Stimulated activated CD8-positive, alpha-beta memory T cell treated with anti-CD3 and anti-CD28 coated beads, Interleukin-15, amount 100 ng/mL, for 1 hour (primary cell): ENCODE data around the gene PXDN.

Source experiments
- DNase-seq: peaks from one replicate; pipeline ENCODE4 v3.0.0-alpha.2; 2020; ENCODE audit warnings: low read depth

PXDN gene

DNA sequence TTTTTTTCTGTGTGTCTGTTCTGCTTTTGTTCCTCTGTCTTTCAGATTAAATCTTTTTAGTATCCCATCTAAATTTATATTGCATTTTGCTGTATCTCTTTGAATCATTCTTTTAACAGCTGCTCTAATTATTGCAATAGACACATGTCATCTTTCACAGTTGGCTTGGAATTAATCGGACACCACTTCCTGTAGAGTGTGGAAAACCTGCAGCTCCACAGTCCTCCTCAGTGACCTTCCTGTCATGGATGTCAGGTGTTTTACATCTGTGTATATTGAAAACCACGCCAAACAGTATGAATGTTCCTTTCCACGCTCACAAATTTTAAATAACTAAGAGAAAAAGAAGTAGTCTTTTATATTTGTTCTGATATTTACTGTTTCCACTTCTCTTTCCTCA lies 135.3 kb downstream of the PXDN start:
- DNase-seq, result no peak

- no peak for DNase-seq
These were observed 136.2 kb downstream of the PXDN start for GRCh38 chr2:1607971-1608688.

- no peak for DNase-seq
These were observed 136.9 kb downstream of the PXDN start for GRCh38 chr2:1607236-1607920.

GRCh38 chr2:1606421-1607235 lies 137.7 kb downstream of the PXDN start:
- DNase-seq, result no peak

DNA sequence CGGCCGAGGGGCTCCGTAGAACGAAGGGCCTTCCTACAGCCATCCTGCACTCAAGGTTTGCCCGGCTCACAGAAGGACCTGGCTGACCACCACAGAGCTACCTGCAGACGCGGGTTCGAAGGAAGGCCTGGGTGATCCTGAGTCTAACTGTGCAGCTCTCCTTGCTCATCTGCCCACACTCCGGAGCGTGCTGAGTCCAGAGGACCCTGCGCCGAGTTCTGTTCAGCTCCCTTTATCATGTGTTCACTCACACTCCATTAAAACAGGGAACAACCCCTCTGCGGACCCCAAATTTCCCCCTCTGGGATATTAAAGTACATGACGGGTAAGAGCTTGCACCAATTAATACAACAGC lies 138.3 kb downstream of the PXDN start:
- DNase-seq, result no peak

GRCh38 chr2:1605102-1606045 lies 138.9 kb downstream of the PXDN start:
- no peak for DNase-seq

DNA sequence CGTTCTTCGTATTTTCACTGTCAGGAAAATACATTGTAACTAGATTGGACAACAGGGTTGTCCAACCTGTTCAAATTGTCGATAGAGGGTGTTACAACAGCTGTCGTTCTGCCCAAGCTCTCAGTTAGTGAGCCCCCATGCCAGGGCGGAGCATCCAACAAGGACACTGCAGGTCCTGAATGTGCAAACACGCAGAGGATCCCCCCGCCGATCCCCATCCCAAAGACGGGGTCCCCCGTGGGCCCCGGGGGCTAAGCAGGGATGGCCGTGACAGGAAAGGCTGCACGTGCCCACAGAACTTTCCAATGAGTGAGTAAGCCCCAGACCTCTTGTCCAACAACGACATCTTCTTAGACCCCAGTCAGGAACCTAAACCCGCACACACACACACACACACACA lies 140.8 kb downstream of the PXDN start:
- no peak for DNase-seq

- no peak for DNase-seq
These were observed 141.3 kb downstream of the PXDN start for GRCh38 chr2:1603059-1603458.

- no peak for DNase-seq
These were observed 141.9 kb downstream of the PXDN start for GRCh38 chr2:1602278-1603010.

DNA sequence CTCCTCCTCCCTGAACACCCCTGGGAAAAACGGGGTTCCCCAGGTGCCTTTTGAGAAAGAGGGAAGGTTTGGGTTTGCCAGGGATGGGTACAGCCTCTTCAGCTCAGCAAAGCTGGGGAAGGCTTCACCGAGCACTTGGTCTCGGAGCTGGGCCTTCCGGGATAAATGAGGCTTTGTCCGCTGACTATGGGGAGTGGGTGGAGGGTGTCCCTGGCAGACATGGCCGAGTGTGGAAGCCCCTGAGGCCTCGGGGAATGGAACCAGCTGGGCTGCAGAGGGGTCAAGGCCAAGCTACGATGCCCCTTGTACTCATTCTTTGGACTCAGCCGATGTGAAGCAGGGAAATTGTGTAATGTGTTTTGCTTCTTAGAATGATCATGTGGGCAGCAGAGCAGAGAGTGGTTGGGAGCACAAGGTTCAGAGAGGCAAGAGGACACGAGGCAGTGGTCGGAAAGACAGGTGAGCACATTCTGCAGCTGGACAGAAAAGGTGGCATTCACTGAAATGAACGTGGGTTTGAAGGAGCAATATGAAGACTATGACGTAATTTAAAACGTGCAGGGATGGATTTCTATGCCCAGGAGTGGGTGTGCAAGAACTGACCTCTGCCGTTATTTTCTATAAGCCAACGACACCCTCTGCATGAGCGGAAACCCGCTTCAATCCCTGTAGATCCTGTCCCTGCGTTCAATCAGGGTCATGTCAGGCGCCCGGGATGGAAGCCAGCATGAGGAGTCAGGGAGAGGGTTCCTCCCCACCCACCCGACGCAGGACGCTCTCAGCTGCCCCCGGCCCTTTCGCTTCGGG lies 142.6 kb downstream of the PXDN start:
- DNase-seq, result no peak

DNA sequence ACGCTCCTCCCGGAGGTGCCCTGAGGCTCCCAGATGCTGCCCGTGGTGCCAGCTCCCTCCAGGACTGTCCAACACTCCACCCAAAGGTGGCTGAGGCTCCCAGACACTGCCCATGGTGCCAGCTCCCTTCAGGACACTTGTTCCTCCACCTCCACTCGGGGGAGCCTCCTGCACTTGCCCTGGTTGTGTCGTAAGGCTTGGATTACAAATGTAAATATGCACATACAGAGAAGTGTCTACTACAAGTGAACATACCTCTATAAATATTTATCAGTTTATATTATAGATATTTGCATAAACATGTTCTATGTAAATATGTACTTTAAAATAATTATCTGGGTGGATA lies 143.3 kb downstream of the PXDN start:
- no peak for DNase-seq

DNA sequence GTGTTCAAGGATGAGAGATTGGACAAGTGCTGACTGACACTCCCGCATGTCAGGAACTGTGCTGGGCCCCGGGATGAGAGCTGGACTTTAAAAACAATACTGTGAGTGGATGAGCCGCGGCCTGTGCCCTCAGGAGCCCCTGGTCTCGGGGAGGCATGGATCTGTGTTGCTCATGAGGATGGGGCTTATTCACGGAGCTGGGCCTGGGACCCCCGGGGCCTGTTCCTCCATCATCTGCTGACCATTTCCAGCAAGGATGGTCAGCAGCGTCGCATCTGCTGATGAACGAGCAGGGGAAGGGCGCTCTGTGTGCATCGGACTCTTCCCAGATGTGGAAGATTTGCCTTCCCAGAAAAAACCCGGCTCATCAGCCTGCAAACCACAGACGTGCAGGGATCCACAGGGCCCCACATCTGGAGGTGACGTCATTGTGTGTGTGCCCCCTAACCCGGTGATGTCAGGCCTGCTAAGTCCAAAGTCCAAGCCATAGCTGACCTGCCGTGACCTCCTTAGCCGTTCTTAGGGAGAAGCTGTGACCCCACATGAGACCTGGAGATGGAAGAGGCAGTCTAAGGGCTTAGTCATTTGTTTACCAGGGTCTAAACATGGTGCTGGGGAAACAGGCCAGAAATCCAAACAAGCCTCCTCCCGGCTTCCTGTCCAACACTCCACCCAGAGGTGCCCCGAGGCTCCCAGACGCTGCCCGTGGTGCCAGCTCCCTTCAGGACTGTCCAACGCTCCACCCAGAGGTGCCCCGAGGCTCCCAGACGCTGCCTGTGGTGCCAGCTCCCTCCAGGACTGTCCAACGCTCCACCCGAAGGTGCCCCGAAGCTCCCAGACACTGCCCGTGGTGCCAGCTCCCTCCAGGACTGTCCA lies 143.9 kb downstream of the PXDN start:
- DNase-seq, result no peak

DNA sequence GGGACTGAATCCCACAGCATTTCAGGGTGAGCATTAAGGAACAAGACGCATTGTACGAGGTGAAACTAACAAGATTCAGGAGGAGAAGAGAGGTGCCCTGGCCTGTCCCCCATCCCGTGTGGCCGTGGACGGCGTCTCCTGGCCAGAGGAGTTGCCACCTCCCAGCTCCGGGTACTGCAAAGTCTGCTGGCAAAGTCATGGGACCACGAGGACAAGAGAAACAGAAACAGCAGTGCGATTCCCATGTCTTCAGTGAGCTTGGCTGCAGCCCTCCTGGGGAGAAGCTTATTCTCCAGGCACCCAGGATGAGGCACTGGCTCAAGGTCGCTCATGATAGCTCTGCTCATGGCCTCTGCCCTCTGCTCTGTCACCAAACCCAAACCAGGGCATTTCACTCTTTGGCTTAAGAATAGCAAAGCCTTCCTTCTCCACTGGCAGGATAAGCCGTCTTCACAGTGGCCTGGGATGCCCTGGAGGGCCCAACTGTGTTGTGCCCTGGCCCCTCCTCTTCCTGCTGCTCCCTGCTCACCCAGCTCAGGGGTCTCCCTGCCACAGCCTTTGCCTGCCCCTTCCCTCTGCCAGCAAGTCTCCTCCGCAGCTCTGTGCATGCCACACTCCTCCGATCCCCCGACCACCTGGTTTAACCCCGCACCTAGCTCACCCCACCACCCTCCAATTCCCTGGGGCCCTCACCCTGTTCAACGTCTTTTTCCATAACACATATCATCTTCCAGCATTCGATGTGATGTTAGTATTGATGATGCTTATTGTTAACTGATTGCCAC lies 144.8 kb downstream of the PXDN start:
- no peak for DNase-seq

- no peak for DNase-seq
These were observed 145.5 kb downstream of the PXDN start for GRCh38 chr2:1598800-1599199.

GRCh38 chr2:1598041-1598710 lies 146.1 kb downstream of the PXDN start:
- DNase-seq, result no peak

DNA sequence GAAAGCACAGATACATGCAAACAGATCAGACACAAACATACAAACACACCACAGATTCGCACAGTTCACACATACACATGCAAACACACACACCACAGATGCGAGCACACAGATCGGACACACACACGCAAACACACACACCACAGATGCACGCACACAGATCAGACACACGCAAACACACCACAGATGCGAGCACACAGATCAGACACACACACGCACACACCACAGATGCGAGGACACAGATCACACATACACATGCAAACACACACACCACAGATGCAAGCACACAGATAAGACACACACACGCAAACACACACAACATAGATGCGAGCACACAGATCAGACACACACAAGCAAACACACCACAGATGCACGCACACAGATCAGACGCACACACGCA lies 149.0 kb downstream of the PXDN start:
- DNase-seq, result no peak

GRCh38 chr2:1594373-1595171 lies 149.7 kb downstream of the PXDN start:
- DNase-seq, result no peak

DNA sequence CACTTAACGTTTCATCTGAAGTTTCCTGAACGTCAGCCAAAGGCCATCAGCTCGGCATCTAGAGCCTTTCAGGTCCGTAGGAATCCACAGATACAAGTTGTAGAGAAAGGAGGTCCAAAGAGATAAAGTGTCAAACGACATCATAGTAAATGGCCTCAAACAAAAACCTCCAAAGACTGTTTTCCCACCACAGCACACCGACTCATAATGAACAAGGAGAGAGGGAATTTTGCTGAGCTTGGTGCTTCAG lies 150.3 kb downstream of the PXDN start:
- DNase-seq, result no peak
